Stimulated activated CD4-positive, alpha-beta T cell treated with anti-CD3 and anti-CD28 coated beads, Interleukin-15, amount 100 ng/mL, for 24 hours (primary cell): Measurements from ENCODE around the gene EIPR1.
"Not testable (repeated sequence)": the region's sequence is repeated elsewhere in the genome, so short reads cannot be mapped to it uniquely, and the experiment has no call there.

Experiments used
- DNase-seq: peaks from one replicate; pipeline ENCODE4 v3.0.0-alpha.2; 2020

Gene EIPR1

DNA sequence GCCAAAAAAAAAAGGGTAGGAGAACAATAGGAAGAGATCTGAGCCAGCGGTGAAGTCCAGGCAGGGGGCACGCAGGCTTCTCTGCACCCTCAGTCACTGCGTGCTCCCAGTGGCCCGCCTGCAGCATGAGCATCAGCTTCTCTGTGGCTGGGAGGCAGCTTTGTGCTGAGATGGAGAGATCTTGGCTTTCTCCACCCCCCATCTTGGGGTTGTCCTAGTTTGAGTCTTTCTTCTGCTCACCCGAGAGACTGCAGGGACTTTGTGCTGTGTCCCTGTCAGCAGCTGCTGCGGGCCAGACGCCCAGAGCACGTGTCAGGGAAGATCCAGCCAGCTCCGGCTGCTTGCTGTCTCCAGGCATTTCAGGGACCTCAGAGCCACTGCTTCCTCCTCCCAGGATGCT is 22.2 kb upstream of the EIPR1 start:
- no peak for DNase-seq

DNA sequence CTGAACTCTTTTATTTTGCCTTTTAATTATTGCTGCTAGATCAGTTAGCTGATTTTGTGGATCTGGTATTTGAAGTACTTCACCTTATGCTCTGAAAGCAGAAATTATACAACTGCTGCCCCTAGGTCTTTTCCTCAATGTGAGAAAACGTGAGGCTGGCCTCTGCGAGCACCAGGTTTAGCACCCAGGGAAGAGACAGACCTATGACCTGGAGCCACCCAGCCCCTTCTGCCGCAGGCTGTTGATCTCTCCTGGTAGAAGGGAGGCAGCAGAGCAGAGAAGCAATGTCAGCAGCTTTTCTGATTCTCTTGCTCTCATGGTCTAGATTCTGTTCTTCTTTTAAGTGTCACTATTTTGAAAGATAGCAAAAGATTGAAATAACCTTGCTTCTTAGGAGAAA is 21.8 kb upstream of the EIPR1 start:
- no peak for DNase-seq

DNA sequence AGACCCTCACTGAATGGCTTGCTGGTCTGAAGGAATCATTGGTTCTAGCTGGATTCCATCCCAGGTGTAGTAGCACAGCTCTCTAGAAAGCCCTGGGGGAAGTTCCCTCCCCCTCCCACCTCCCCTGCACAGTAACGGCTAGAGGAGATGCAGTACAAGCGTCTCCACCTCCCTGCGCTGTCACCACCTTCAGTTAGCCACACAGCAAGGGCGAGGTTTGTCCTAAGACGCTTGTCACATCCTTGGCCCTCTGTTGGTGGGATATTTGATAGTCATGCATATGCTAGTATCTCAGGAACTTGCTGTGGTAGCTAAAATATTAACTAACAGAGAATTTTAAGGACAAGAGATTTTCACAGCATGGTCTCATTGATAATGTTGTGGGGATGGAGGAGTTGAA is 21.2 kb upstream of the EIPR1 start:
- DNase-seq: no peak

DNA sequence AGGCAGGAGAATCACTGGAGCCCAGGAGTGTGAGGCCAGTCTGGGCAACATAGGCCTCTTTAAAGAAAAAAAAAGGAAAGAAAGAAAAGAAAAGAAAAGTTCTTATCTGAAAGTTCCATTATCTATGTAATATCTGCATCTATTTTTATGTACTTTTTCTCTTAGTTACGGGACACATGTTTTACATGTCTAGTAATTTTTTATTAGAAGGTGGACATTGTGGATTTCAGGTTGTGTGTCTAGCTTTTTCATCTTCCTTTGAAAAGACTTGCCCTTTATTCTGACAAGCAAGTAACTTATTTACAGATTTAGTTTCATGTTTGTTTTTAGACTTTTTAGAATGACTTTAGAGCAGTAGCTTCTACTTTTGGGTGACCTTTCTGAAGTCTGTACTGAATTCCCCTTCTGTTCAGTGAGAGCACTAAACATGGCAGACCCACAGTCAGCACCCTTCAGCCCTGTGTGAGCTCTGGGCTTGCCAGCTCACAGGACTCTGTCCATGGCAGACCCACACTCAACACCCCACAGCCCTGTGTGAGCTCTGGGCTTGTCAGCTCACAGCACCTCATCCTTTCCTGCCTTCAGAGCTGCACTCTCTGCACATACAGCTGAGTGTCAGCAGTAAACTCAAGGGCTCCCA is 19.4 kb upstream of the EIPR1 start:
- DNase-seq: no peak

DNA sequence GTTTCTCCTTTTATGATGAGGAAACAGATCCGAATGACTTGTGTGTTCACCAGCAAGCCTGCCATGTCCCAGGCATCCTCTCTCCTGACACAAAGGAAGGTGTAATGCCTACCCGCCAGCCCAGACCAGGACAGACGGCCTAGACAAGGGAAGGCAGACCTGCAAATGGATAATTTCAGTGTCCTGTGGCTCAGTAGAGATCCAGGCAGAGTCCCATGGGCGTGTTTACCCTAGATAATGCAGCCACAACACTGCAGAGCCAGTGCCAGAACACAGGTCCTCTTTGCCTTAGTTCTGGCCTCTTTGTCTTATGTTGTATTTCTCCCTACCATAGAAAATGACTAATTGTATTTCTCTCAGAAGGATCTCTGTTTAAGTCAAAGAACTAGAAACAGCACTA is 14.6 kb upstream of the EIPR1 start:
- DNase-seq: no peak

DNA sequence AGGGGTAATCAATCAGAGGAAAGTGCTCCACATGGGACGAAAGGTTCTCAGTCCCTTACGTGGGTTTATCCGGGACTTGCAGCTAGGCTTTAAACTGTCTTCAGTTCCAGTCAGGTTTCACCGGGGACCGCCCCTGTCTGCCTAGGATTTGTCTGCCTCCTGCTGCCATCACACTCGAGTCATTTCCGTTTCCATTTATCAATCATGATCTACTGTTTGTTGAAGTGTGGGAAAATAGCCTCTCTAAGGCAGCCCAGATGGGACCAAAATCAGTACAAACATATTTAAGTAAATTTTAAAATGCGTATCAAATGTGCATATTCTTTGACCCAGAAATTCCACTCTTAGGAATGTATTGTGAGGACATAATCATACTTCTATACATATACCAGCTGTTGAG is 12.4 kb upstream of the EIPR1 start:
- no peak for DNase-seq

DNA sequence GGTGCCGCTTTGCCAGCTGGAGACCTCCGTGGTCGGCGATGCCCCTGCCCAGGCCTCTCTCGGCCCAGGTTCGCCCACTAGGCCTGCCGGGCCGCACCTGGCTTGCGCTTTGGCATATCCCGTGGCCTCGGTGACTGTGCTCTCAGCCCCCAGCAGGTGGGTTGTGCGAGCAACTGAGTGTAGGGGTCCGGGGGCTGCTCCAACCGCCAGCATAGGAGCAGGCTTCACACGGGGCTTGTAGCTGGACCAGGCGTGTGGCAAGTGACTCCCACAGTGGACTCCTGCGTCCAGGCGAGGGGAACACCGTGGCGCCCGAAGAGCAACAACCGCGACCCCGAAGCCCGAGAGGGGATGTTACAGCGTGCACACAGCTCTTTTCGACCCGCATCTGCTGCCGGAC is 11.6 kb upstream of the EIPR1 start:
- no peak for DNase-seq

DNA sequence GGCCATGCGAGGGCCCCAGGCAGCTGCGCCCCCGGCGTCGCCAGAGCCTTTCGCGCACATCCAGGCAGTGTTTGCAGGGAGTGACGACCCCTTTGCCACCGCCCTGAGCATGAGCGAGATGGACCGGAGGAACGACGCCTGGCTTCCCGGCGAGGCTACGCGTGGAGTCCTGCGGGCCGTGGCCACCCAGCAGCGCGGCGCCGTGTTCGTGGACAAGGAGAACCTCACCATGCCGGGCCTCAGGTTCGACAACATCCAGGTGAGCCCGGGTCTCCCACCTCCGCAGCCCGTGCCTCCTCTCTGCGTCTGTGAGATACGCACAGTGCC is 10.8 kb upstream of the EIPR1 start:
- no peak for DNase-seq

DNA sequence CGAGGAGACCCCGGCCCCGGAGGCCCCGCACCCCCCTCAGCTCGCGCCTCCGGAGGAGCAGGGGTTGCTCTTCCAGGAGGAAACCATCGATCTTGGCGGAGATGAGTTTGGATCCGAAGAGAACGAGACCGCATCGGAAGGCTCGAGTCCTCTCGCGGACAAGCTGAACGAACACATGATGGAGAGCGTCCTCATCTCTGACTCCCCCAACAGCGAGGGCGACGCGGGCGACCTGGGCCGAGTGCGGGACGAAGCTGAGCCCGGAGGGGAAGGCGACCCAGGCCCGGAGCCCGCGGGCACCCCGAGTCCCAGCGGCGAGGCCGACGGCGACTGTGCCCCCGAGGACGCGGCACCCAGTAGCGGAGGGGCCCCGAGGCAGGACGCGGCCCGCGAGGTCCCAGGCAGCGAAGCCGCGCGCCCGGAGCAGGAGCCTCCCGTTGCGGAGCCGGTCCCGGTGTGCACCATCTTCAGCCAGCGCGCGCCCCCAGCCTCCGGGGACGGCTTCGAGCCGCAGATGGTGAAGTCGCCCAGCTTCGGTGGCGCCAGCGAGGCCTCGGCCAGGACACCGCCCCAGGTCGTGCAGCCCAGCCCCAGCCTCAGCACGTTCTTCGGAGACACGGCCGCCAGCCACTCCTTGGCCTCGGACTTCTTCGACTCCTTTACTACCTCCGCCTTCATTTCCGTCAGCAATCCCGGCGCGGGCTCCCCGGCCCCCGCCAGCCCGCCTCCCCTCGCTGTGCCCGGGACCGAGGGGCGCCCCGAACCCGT is 10.2 kb upstream of the EIPR1 start:
- DNase-seq: no peak

DNA sequence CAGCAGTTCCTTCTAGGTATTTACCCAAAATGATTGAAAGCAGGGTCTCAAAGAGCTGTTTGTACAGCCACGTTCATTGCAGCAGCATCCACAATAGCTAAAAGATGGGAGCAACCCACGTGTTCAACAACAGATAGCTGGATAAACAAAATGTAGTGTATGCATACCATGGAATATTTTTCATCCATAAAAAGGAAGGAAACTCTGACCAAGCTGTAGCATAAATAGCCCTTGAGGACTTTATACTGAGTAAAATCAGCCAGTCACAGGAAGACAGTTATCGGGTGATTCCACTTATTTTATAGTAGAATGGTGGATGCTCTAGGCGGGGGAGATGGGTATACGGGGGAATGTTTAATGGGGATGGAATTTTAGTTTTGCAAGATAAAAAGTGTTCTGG is 9.4 kb upstream of the EIPR1 start:
- DNase-seq: no peak

DNA sequence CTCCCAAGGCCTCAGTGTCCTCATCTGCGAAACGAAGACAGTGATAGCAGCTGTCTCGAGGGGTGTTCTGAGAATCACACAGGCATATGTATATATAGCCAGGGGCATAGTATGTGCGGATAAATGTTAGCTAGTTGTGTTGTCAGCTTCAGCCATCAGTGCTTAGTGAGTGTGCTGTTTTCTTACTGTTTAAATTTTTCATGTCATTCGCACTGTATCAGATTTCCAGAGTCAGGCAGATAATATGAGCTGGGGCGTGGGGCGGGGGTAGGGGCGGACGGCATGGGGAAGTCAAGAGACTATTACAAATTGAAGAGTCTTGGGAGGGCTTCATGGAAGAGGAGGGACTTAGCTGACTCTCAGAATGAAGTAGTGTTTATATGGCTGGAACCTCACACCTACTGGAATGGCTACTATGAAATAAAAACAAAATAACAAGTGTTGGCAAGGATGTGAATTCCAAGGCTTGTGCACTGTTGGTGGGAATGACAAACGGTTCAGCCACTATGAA is 8.9 kb upstream of the EIPR1 start:
- DNase-seq: no peak

DNA sequence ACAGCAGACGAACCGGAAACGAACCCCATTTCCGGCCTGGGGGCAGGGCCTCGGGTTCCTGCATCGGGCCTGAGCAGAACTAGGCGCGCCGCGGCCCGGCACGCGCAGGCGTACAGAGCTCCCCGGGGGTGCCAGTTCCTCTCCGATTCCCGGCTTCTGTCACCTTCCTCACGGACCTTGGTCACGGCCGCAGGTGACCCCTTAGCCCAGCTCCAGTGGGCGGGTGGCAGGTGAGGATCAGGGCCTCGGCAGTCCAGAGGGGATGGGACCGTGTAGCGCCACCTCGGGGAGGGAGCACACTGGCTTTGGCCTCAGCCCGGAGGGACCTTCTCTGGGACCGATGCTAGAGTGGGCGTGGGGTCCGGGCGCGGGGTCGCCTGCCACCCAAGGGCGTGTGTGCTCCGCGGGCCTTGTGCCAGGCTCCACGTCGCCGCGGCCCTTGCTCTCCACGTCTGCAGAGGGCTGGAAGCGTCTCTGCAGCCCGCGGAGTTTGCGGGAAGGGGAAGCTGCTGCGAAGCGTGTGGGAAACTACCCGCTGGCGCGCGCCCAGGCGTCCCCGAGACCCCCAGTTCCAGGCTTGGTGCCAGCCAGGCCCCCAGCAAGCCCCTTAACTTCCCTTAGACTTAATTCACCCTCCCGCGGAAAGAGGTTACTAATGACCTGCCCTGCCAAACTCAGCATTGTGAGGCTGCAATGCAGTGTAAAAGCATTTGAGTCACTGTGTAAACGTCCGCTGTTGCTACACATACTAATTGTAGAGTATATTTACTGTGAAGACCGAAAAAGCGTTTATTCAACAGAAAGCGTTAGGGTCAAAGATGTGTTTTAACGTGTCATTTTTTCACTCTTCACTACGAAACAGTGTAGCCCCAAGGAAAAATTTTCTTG is 2.3 kb upstream of the EIPR1 start, which contains the start of gene TRAPPC12:
TSS of gene TRAPPC12 (plus strand) at position 48 of the 888 bp plus-strand sequence. CDS start 7,930 bp downstream, outside the sequence.
- peak; percentile 96 for DNase-seq

DNA sequence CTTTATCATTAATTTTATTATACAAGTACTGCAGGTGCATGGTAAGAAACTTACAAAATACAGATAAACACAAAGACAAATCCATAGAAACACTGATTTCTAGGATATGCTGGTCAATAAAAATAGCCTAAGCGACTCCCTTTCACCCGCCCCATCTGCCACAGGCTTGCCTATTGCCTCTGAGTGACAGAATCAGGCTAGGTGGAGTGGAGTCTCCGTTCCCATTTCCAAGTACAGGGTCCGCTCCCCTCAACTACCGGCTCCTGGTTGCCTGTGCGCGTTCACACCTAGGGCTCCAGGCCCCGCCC is 1.7 kb upstream of the EIPR1 start:
- no peak for DNase-seq

DNA sequence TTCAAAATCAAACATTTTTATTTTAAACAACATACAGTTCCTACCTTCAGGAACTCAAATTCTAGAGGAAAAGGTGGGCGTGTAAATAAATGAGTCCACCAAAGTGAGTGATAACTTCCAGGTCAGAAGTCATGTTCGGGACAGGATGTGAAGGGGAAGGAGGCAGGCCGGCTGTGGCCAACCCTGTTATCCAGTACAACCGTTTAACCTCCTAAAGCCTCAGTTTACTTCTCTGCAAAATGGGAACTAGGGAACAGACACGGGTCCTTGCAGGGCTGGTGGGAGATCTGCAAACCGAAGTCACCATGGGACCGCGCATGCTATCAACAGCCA is 373 bp downstream of the EIPR1 start:
- peak; percentile 52 for DNase-seq

DNA sequence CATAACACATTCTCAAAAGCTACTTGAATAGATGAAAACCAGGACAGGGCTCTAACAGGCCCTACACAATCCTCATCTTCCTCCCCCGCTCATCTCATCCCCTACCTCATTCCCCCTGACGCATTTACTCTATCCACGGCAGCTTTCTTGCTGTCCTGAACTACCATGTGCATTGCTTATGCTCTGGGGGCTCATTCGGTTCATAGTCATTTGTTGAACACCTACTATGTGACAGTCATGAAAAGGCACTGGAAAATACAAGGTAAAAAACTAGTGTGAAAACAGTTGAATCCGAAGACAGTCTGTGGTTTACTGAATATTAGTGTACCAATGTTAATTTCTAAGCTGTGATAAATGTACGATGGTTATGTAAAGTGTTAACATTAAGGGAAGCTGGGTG is 797 bp downstream of the EIPR1 start:
- no peak for DNase-seq

DNA sequence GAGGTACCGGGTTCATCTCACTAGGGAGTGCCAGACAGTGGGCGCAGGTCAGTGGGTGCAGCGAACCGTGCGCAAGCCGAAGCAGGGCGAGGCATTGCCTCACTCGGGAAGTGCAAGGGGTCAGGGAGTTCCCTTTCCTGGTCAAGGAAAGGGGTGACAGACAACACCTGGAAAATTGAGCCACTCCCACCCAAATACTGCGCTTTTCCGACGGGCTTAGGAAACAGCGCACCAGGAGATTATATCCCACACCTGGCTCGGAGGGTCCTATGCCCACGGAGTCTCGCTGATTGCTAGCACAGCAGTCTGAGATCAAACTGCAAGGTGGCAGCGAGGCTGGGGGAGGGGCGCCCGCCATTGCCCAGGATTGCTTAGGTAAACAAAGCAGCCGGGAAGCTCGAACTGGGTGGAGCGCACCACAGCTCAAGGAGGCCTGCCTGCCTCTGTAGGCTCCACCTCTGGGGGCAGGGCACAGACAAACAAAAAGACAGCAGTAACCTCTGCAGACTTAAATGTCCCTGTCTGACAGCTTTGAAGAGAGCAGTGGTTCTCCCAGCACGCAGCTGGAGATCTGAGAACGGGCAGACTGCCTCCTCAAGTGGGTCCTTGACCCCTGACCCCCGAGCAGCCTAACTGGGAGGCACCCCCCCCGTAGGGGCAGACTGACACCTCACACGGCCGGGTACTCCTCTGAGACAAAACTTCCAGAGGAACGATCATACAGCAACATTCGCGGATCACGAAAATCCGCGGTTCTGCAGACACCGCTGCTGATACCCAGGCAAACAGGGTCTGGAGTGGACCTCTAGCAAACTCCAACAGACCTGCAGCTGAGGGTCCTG is 8.1 kb downstream of the EIPR1 start:
- DNase-seq: not testable (repeated sequence)

DNA sequence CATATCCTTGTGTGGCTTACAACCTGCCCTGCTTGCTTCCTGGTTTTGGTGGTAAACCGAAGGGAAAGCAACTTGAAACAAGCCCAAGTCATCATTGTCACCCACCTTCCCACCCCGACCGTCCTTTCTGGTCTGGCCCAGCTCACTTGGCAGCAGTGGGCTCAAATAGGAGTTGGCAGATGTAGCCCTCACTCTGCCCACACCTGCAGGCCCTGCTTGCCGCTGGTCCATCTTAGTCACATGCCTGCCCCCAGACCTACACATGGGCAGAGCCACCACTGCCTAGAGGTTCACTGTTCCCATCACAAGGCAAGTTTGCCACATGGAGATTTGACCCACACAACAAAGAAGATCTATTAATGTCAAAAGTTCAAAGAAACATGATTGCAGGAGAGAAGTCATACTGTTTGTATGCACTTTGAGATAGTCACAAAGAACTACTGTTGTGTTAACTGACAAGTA is 9.3 kb downstream of the EIPR1 start:
- no peak for DNase-seq

DNA sequence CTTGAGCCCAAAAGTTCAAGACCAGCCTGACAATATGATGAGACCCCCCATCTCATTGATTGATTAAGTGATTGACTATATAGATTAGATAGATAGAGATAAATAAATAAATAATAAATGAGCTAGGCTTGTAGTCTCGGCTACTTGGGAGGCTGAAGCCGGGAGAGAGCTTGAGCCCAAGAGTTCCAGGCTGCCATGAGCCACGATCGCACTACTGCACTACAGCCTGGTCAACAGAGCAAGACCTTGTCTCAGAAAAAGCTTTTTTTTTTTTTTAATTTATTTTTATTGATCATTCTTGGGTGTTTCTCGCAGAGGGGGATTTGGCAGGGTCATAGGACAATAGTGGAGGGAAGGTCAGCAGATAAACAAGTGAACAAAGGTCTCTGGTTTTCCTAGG is 12.4 kb downstream of the EIPR1 start:
- DNase-seq: no peak

DNA sequence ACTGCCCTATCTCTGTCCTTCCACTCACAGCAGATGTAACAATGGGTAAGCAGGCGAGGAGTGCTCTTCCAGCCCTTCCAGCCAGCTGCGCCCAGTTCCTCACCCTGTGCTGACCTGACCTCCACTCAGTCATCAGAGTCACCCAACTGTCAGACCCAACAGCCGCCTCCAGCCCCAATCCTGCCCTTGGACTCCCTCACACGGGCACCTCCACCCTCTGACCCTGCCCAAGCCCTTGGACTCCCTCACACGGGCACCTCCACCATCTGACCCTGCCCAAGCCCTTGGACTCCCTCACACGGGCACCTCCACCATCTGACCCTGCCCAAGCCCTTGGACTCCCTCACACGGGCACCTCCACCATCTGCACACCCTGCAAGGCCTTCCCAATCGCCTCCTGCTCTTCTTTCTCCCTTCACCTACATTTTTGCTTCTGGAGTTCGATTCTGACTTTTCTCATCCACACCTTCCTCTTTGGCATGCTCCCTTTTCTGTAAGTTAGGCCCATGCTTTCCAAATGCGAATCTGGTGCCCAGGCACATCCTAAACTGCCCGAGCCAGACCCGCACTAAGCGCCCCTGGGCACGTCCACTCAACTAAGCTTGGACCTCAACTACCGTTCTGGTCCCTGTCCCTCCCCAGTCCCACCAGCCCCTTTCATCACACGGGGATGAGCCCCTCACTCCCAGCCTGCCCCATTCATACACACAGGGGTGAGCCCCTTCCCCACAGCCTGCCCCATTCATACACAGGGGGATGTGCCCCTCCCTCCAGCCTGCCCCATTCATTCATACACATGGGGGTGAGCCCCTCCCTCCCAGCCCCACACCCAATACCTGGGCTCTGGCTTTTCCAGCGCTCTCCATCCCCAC is 15.9 kb downstream of the EIPR1 start:
- DNase-seq: no peak

DNA sequence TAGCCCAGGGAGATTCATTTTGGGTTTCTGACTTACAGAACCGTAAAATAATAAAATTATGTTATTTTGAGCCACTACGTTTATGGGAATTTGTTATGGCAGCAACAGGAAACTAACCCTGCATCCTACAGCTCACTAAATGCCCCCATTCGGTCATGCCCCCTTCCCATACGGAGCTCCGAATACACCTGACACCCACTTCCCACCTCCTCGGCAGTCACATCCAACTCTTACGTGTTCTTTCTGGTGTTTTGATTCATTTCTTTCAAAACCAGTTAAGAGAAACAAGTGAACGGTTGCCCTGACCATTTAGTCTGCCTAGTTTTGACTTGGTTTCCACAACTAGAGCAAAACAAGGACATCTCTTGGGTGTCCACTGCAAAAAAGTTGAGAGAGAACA is 19.7 kb downstream of the EIPR1 start:
- no peak for DNase-seq

DNA sequence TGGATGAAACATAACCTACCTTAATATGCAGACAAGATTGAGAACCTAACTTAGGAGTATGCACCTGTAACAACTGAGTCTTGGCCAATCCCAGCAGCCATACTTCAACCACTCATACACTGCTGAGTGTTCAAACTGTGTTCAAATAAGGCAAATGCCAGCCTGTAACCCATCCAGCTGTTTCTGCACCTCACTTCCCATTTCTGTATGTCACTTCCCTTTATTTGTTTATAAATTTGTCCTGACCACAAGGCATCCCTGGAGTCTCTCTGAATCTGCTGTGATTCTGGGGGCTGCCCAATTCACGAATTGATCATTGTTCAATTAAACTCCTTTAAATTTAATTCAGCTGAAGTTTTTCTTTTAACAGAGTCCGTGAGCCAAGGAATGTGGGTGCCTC is 20.2 kb downstream of the EIPR1 start:
- DNase-seq: not testable (repeated sequence)

DNA sequence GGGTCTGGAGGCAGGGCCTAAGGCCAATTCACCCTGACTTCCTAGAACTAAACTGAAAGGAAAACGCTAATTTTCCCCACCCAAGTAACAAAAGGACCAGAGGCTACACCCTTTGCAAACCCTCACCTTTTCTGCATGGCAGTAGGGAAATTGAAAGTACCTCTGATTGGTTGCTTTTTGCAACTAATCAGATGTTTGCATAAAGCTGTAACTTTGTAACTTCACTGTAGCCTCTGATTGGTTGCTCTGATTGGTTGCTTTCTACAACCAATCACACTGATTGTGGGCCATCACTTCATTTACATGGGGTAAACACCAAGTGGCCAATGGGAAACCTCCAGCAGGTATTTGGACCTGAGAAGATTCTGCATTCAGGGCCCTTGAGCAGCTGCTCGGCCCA is 20.8 kb downstream of the EIPR1 start:
- DNase-seq: no peak
